ENCODE measurements around the gene TEDC2.

DNA sequence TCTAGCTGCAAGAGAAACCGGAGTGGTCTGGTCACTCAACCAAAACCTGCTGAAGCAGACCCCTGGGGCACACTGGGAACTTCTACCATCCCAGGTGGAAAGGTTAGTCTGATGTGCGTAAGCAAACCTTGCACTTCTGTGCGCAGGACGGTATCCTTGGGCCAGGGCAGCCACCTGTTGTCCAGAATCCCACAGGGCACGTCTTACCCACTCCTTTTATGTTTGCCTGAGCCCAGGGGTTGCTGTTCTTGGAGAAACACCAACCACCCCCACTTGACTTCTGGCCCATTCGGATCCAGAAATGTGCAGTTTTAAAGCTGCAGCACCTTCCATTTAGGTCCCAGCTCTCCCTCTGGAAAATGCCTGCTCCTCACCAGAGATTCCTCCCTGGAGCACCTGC, 33.7 kb downstream of the TEDC2 start:
- TF ChIP-seq GATA2 (IDR thresholded peaks at IDR 0.05; ENCODE audit: low read depth, low read length) (no peak), GATA3 (IDR thresholded peaks at IDR 0.05; ENCODE audit: low read depth, low read length) (no peak)

All from SH-SY5Y (cell line).